Raji (cell line): Measurements from ENCODE around the gene HDDC2.

Experiments used
- POLR2A ChIP-seq: IDR thresholded peaks from 2 replicates; pipeline ENCODE4 v1.6.1; 2011; ENCODE audit warnings: low read depth, low read length, control low read depth; ENCODE audit not compliant: insufficient read depth

The HDDC2 gene

GRCh38 chr6:125232466-125232865 is 69.3 kb downstream of the HDDC2 start:
- TF ChIP-seq POLR2A, result no peak

- no peak for TF ChIP-seq POLR2A
Observed at GRCh38 chr6:125231574-125232343, 70.0 kb downstream of the HDDC2 start.

- no peak for TF ChIP-seq POLR2A
Observed at GRCh38 chr6:125231133-125231532, 70.6 kb downstream of the HDDC2 start.

GRCh38 chr6:125230674-125231073 is 71.1 kb downstream of the HDDC2 start:
- no peak for TF ChIP-seq POLR2A

GRCh38 chr6:125228981-125229479 is 72.7 kb downstream of the HDDC2 start:
- no peak for TF ChIP-seq POLR2A

- TF ChIP-seq POLR2A, result no peak
Observed at GRCh38 chr6:125227244-125227643, 74.5 kb downstream of the HDDC2 start.
